CD14-positive monocyte (primary cell): Measurements from ENCODE around the gene PIR. TPM values are rescaled to one million over a fixed set of nuclear protein-coding genes. Genes with fewer than 3 reads are reported as not detected.

Source experiments
- DNase-seq, 3 donors: peaks; one replicate each; pipeline ENCODE4 v3.0.0-alpha.2; 2011 to 2022
- H2AFZ ChIP-seq: 2 replicates; pipeline ENCODE4 v1.6.0; 2012; ENCODE audit warnings: mild to moderate bottlenecking, low read depth, low read length, inconsistent platforms; ENCODE audit not compliant: insufficient read depth, poor library complexity, severe bottlenecking
- H3K27ac ChIP-seq, 2 donors: 1 replicate in 1 of 2; 2 replicates in 1 of 2; pipeline ENCODE4 v1.5.1; 2012 to 2013; ENCODE audit warnings: low read length in 2 of 2, control low read depth in 1 of 2, inconsistent platforms in 1 of 2, low read depth in 1 of 2, mild to moderate bottlenecking in 1 of 2
- H3K27me3 ChIP-seq, 2 donors: one replicate each; pipeline versions ENCODE4 v1.6.0 to v1.6.1; 2011 to 2013; ENCODE audit warnings: low read length in 2 of 2; ENCODE audit not compliant: control insufficient read depth in 2 of 2, insufficient read depth in 2 of 2
- H3K36me3 ChIP-seq, 2 donors: replicated peaks in 1 of 2; 1 replicate in 1 of 2; 2 replicates in 1 of 2; pipeline versions ENCODE4 v1.5.1 to v1.6.1; 2012 to 2013; ENCODE audit warnings: low read length in 2 of 2, control low read depth in 1 of 2, inconsistent platforms in 1 of 2, mild to moderate bottlenecking in 1 of 2; ENCODE audit not compliant: insufficient read depth in 2 of 2, control insufficient read depth in 1 of 2
- H3K4me1 ChIP-seq, 2 donors: 1 replicate in 1 of 2; 2 replicates in 1 of 2; pipeline versions ENCODE4 v1.5.1 to v1.6.1; 2012 to 2013; ENCODE audit warnings: low read length in 2 of 2, control low read depth in 1 of 2, inconsistent platforms in 1 of 2, mild to moderate bottlenecking in 1 of 2, moderate library complexity in 1 of 2; ENCODE audit not compliant: insufficient read depth in 2 of 2, control insufficient read depth in 1 of 2
- H3K4me2 ChIP-seq: replicated peaks from 2 replicates; pipeline ENCODE3; 2012; ENCODE audit warnings: low read length, moderate library complexity, mild to moderate bottlenecking; ENCODE audit not compliant: poor library complexity, severe bottlenecking; ENCODE audit errors: extremely low read depth
- H3K4me3 ChIP-seq, 3 experiments: fragments of 200-600 bp in 1 of 3; sonication (generic) in 1 of 3; replicated peaks in 1 of 3; 1 replicate in 2 of 3; 2 replicates in 1 of 3; pipeline ENCODE4 v1.5.1; 2011 to 2013; ENCODE audit warnings: low read length in 3 of 3, mild to moderate bottlenecking in 3 of 3, control low read depth in 2 of 3, low read depth in 2 of 3, inconsistent platforms in 1 of 3, moderate library complexity in 1 of 3
- H3K79me2 ChIP-seq: 2 replicates; pipeline ENCODE4 v1.6.0; 2012; ENCODE audit warnings: mild to moderate bottlenecking, control low read depth, inconsistent platforms, low read length, moderate library complexity; ENCODE audit not compliant: insufficient read depth
- H3K9ac ChIP-seq: 2 replicates; pipeline ENCODE4 v1.6.0; 2017; ENCODE audit warnings: low read length, mild to moderate bottlenecking; ENCODE audit not compliant: insufficient read depth, poor library complexity, severe bottlenecking
- H3K9me3 ChIP-seq, 2 donors: replicated peaks in 1 of 2; 1 replicate in 1 of 2; 2 replicates in 1 of 2; pipeline versions ENCODE4 v1.5.1 to v1.6.1; 2012 to 2013; ENCODE audit warnings: low read length in 2 of 2, control low read depth in 1 of 2; ENCODE audit not compliant: control insufficient read depth in 1 of 2, insufficient read depth in 1 of 2
- H4K20me1 ChIP-seq: 2 replicates; pipeline ENCODE4 v1.6.0; 2012; ENCODE audit warnings: mild to moderate bottlenecking, low read length, control low read depth, moderate library complexity; ENCODE audit not compliant: insufficient read depth
- H3K27ac Mint-ChIP-seq, 7 donors: one replicate each; pipeline ENCODE4 v1.8.0; 2020; ENCODE audit warnings: mild to moderate bottlenecking in 7 of 7, mixed read lengths in 7 of 7, moderate library complexity in 6 of 7, inconsistent platforms in 2 of 7
- H3K27me3 Mint-ChIP-seq, 3 donors: one replicate each; pipeline ENCODE4 v1.8.0; 2021 to 2022; ENCODE audit warnings: low read depth in 3 of 3, mild to moderate bottlenecking in 3 of 3, mixed read lengths in 3 of 3, moderate library complexity in 3 of 3, inconsistent platforms in 1 of 3
- H3K36me3 Mint-ChIP-seq, 2 donors: one replicate each; pipeline ENCODE4 v1.8.0; 2020; ENCODE audit warnings: mixed read lengths in 2 of 2, inconsistent platforms in 1 of 2, mild to moderate bottlenecking in 1 of 2
- H3K4me1 Mint-ChIP-seq: one replicate; pipeline ENCODE4 v1.8.0; 2020; ENCODE audit warnings: mild to moderate bottlenecking, mixed read lengths
- H3K4me3 Mint-ChIP-seq, 2 donors: one replicate each; pipeline ENCODE4 v1.8.0; 2020; ENCODE audit warnings: mild to moderate bottlenecking in 2 of 2, mixed read lengths in 2 of 2, moderate library complexity in 1 of 2
- H3K9me3 Mint-ChIP-seq, 7 donors: one replicate each; pipeline ENCODE4 v1.8.0; 2020 to 2022; ENCODE audit warnings: mixed read lengths in 7 of 7, mild to moderate bottlenecking in 6 of 7, moderate library complexity in 6 of 7, inconsistent platforms in 2 of 7
- CTCF ChIP-seq: fragments of 200-600 bp; IDR thresholded peaks from one replicate; pipeline ENCODE4 v1.8.0; 2022; ENCODE audit warnings: antibody characterized with exemption, mild to moderate bottlenecking
- WGBS: methylation state at CpG from one replicate; pipeline ENCODE4 v1.1.5; 2013; ENCODE audit warnings: missing lambda C conversion rate; ENCODE audit not compliant: insufficient coverage; 5-methylcytosine and 5-hydroxymethylcytosine counted together
- intact Hi-C, 2 donors: fragments of 100-400 bp; cut with micrococcal nuclease; formaldehyde crosslinking; loops; one replicate each; pipeline versions ENCODE4 v1.15.0 to v1.15.1; 2023
- polyA plus RNA-seq, 3 donors: library from polyadenylated mRNA; depleted of rRNA in 1 of 3; unstranded in 2 of 3; stranded (reverse) in 1 of 3; fragments of 300-500 nt in 2 of 3; fragments of >200 nt in 1 of 3; fragmentation: Illumina TruSeq in 2 of 3; gene quantifications; 1 replicate in 2 of 3; 2 replicates in 1 of 3; pipeline ENCODE4 v1.2.3, GENCODE V29; 2012 to 2021

PIR gene
- polyA plus RNA-seq, 3 donors, result 0.05 to 0.23 TPM; not detected in 1

DNA sequence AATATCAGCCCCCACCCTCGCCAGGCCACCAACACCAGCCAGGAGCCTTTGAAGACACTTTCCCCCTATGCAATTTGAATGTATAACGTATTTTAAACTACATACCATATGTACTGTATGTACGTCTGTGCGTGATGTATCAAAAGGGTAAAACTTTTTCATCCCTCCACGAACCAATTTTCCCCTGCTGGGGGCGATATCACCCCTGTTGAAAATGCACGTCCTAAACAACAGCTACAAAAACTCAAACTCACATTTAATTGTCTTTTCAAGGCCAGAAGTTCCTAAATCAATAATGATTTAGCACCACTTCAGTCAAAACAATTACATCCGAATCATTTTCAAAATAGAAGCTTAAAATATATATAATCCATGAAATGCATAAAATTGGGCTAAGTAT is 110.3 kb downstream of the PIR start:
- intact Hi-C loops, result no loop called here
- Histone ChIP-seq H3K4me2 (no peak overlapping the region), H3K79me2 (no peaks in the 10 kb centered on the region), H3K9ac (no peak overlapping the region), H3K27me3 (peaks cover 0 to 34% of the 10 kb centered on the region in 2 donors), H3K4me3 (no peak overlapping the region), H2AFZ (no peak overlapping the region), H4K20me1 (no peaks in the 10 kb centered on the region), H3K36me3 (no peaks in the 10 kb centered on the region), H3K4me1 (no peaks in the 10 kb centered on the region), H3K27ac (no peak overlapping the region), H3K9me3 (no peaks in the 10 kb centered on the region)
- TF ChIP-seq CTCF, result no peak
- Mint-ChIP-seq H3K9me3 (peaks cover 0 to 2% (median 0%) of the 10 kb centered on the region in 7 donors), H3K36me3 (no peaks in the 10 kb centered on the region), H3K27ac (no peak overlapping the region), H3K27me3 (peaks cover 0 to 30% (median 2%) of the 10 kb centered on the region in 3 donors), H3K4me3 (no peak overlapping the region), H3K4me1 (no peaks in the 10 kb centered on the region)
- WGBS, result no CpG with 5 or more reads among the region's 8 CpGs
- no peak for DNase-seq

DNA sequence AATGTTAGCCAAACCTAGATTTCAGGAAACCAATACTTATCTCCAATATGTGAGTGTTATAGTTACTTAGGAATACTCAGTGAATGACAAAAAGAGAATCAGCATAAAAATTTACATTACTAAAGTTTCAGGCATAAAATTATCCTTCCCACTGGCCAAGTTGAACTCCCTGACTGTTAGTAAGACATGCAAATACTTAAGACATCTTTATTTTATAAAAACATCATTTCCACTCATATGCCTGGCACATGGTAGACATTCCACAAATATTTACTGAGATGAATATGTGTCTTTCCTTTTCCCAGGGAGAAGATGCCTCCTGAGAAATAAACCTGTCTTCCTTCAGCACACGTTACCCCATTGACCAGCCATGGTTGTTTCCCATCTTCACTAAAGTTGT is 116.2 kb downstream of the PIR start:
- no peak overlapping the region for H3K4me3 Mint-ChIP-seq
- WGBS, result no CpG with 5 or more reads among the region's 1 CpG
- no peaks in the 10 kb centered on the region for H4K20me1 ChIP-seq
- H3K79me2 ChIP-seq, result no peaks in the 10 kb centered on the region
- no peak overlapping the region for H3K4me2 ChIP-seq
- peaks cover 0 to 13% (median 2%) of the 10 kb centered on the region in 3 donors for H3K27me3 Mint-ChIP-seq
- TF ChIP-seq CTCF, result no peak
- no peaks in the 10 kb centered on the region for H3K4me1 ChIP-seq
- H3K27ac ChIP-seq, result no peak overlapping the region
- no peak for DNase-seq
- H3K36me3 ChIP-seq, result no peaks in the 10 kb centered on the region
- H3K27ac Mint-ChIP-seq, result no peak overlapping the region
- intact Hi-C loops, result no loop called here
- H3K9ac ChIP-seq, result no peak overlapping the region
- no peak overlapping the region for H2AFZ ChIP-seq
- H3K4me3 ChIP-seq, result no peak overlapping the region
- no peaks in the 10 kb centered on the region for H3K4me1 Mint-ChIP-seq
- no peaks in the 10 kb centered on the region for H3K9me3 ChIP-seq
- peaks cover 0 to 29% of the 10 kb centered on the region in 2 donors for H3K27me3 ChIP-seq
- no peaks in the 10 kb centered on the region for H3K36me3 Mint-ChIP-seq
- H3K9me3 Mint-ChIP-seq, result peaks cover 0 to 3% (median 2%) of the 10 kb centered on the region in 7 donors
